K562 (cell line): ENCODE data around the gene RLIM. TPM values are rescaled to one million over a fixed set of nuclear protein-coding genes. Genes with fewer than 3 reads are reported as not detected.

Experiments used
- ATAC-seq: fragments of 200-7000 bp; cut with Tn5 transposase; 3 replicates; pipeline ENCODE4 v1.9.1; 2020; ENCODE audit warnings: moderate library complexity
- BruUV-seq: library from RNA; stranded (reverse); fragments of 400-500 nt; replicated peaks from 2 replicates; lab custom pipeline; 2021; lab: Mats Ljungman, UMichigan
- CTCF ChIA-PET: fragments of 300-600 bp; formaldehyde crosslinking; extraction: SDS; loops from one replicate; lab custom pipeline; 2021; ENCODE audit warnings: low intra/inter-chr PET ratio; lab: Yijun Ruan, JAX
- POLR2A ChIA-PET: fragments of 300-600, 350-650 bp; sonication (Branson Sonifier 250); formaldehyde crosslinking; extraction: SDS; loops from one replicate; lab custom pipeline; 2021; ENCODE audit warnings: antibody characterized with exemption, inconsistent platforms; lab: Yijun Ruan, JAX
- DNase-seq, 4 experiments: peaks; one replicate each; pipeline versions ENCODE4 v3.0.0 to v3.0.0-alpha.2; 2011 to 2018; ENCODE audit warnings: low spot score in 3 of 4, mixed read lengths in 3 of 4; ENCODE audit errors: extremely low read depth in 1 of 4
- FAIRE-seq: peaks from 2 replicates; lab custom pipeline; 2011; peaks lifted over from hg19 to GRCh38; lab: Jason Lieb, UNC
- H2AFZ ChIP-seq: 2 replicates; pipeline ENCODE4 v1.6.0; 2011; ENCODE audit warnings: low read depth, low read length, control low read depth, inconsistent platforms
- H3K27ac ChIP-seq: fragments of 200-600 bp; 3 replicates; pipeline ENCODE4 v1.8.0; 2011; ENCODE audit warnings: low read depth, mild to moderate bottlenecking, control low read depth, inconsistent platforms, low read length, moderate library complexity, mixed read lengths; ENCODE audit errors: extremely low read depth
- H3K27me3 ChIP-seq, 2 experiments: fragments of 300-600 bp in 1 of 2; 2 replicates in 1 of 2; 3 replicates in 1 of 2; pipeline versions ENCODE4 v1.6.0 to v1.8.0; 2011; ENCODE audit warnings: inconsistent platforms in 2 of 2, low read length in 2 of 2, mild to moderate bottlenecking in 1 of 2, mixed read lengths in 1 of 2, moderate library complexity in 1 of 2; ENCODE audit not compliant: control insufficient read depth in 2 of 2, insufficient read depth in 2 of 2
- H3K36me3 ChIP-seq: fragments of 300-600 bp; 3 replicates; pipeline ENCODE4 v1.8.0; 2011; ENCODE audit warnings: mild to moderate bottlenecking, low read length, inconsistent platforms; ENCODE audit not compliant: control insufficient read depth, insufficient read depth
- H3K4me1 ChIP-seq, 2 experiments: fragments of 200-600 bp in 1 of 2; replicated peaks in 1 of 2; 2 replicates in 1 of 2; 3 replicates in 1 of 2; pipeline versions ENCODE4 v1.5.1 to v1.8.0; 2011; ENCODE audit warnings: inconsistent platforms in 2 of 2, low read length in 2 of 2, mild to moderate bottlenecking in 1 of 2, mixed read lengths in 1 of 2, moderate library complexity in 1 of 2; ENCODE audit not compliant: control insufficient read depth in 2 of 2, insufficient read depth in 2 of 2
- H3K4me2 ChIP-seq: 2 replicates; pipeline ENCODE4 v1.6.1; 2011; ENCODE audit warnings: low read length, control low read depth, inconsistent platforms, mixed read lengths; ENCODE audit not compliant: insufficient read depth
- H3K4me3 ChIP-seq: fragments of 200-600 bp; sonication (generic), shearing (Covaris generic); 2 replicates; pipeline ENCODE4 v1.5.1; 2016; ENCODE audit warnings: control low read depth, inconsistent platforms
- H3K79me2 ChIP-seq: fragments of 200-600 bp; 3 replicates; pipeline ENCODE4 v1.8.0; 2011; ENCODE audit warnings: low read length, inconsistent platforms; ENCODE audit not compliant: control insufficient read depth, insufficient read depth
- H3K9ac ChIP-seq, 2 experiments: 2 replicates each; pipeline versions ENCODE4 v1.6.0 to v1.6.1; 2011; ENCODE audit warnings: low read depth in 2 of 2, low read length in 2 of 2, control low read depth in 1 of 2, inconsistent platforms in 1 of 2, mild to moderate bottlenecking in 1 of 2, mixed read lengths in 1 of 2; ENCODE audit not compliant: insufficient read depth in 1 of 2
- H3K9me1 ChIP-seq: one replicate; pipeline ENCODE4 v1.6.0; 2011; ENCODE audit warnings: inconsistent platforms, mild to moderate bottlenecking, low read length, moderate library complexity; ENCODE audit not compliant: control insufficient read depth, insufficient read depth
- H3K9me3 ChIP-seq: replicated peaks from 2 replicates; pipeline ENCODE4 v1.5.1; 2011; ENCODE audit warnings: low read depth, low read length, inconsistent platforms; ENCODE audit not compliant: control insufficient read depth, insufficient read depth
- H4K20me1 ChIP-seq: replicated peaks from 2 replicates; pipeline ENCODE4 v1.6.1; 2011; ENCODE audit warnings: low read length, inconsistent platforms, mixed read lengths; ENCODE audit not compliant: control insufficient read depth, insufficient read depth
- CHD4 ChIP-seq: fragments of 200-600 bp; sonication (generic); IDR thresholded peaks from 3 replicates; pipeline ENCODE4 v1.6.1; 2012; ENCODE audit warnings: low read depth, mild to moderate bottlenecking, mixed read lengths, low read length, inconsistent platforms; ENCODE audit not compliant: insufficient read depth, insufficient replicate concordance, poor library complexity, severe bottlenecking
- DIDO1 ChIP-seq: fragments of 450-650 bp; IDR thresholded peaks from 2 replicates; pipeline ENCODE4 v1.6.1; 2016; ENCODE audit warnings: low read depth, missing biosample characterization, missing genetic modification characterization
- FOSL1 ChIP-seq: fragments of 200-800 bp; sonication (Bioruptor generic); conservative IDR thresholded peaks from 2 replicates; pipeline ENCODE4 v1.6.1; 2016; ENCODE audit warnings: missing genetic modification characterization, missing compliant biosample characterization
- GTF2A2 ChIP-seq: IDR thresholded peaks from 2 replicates; pipeline ENCODE4 v1.6.1; 2016; ENCODE audit warnings: mild to moderate bottlenecking, missing genetic modification characterization, missing compliant biosample characterization
- ID3 ChIP-seq, 2 experiments: fragments of 250-450 bp in 1 of 2; fragments of 450-650 bp in 1 of 2; sonication (Bioruptor Pico) in 1 of 2; IDR thresholded peaks; 2 replicates each; pipeline versions ENCODE4 v1.6.1 to v1.8.0; 2016 to 2021; ENCODE audit warnings: mild to moderate bottlenecking in 2 of 2, moderate library complexity in 2 of 2, missing compliant biosample characterization in 1 of 2, missing genetic modification characterization in 1 of 2
- NCOR1 ChIP-seq: fragments of 450-650 bp; IDR thresholded peaks from 2 replicates; pipeline ENCODE4 v1.6.1; 2016; ENCODE audit warnings: mild to moderate bottlenecking, moderate library complexity
- NFYB ChIP-seq: IDR thresholded peaks from 2 replicates; pipeline ENCODE4 v1.6.1; 2011; ENCODE audit warnings: mild to moderate bottlenecking, moderate library complexity; ENCODE audit not compliant: insufficient read length; ENCODE audit errors: extremely low read depth
- PHB2 ChIP-seq: fragments of 450-650 bp; IDR thresholded peaks from 2 replicates; pipeline ENCODE4 v1.6.1; 2017; ENCODE audit warnings: low read depth
- RBBP5 ChIP-seq: fragments of 200-600 bp; sonication (generic); IDR thresholded peaks from 2 replicates; pipeline ENCODE4 v1.6.1; 2012; ENCODE audit warnings: borderline replicate concordance, mild to moderate bottlenecking, low read length, control low read depth, inconsistent platforms; ENCODE audit not compliant: insufficient read depth, poor library complexity, severe bottlenecking
- RBM34 ChIP-seq: fragments of 200-400 bp; formaldehyde crosslinking; IDR thresholded peaks from 2 replicates; pipeline ENCODE4 v1.6.1; 2018; ENCODE audit warnings: low read length, borderline replicate concordance; ENCODE audit not compliant: insufficient read depth
- SNRNP70 ChIP-seq: fragments of 200-400 bp; formaldehyde crosslinking; optimal IDR thresholded peaks from 2 replicates; pipeline ENCODE3; 2017; ENCODE audit warnings: low read depth, low read length
- YY1 ChIP-seq, 3 experiments: IDR thresholded peaks; 2 replicates each; pipeline ENCODE4 v1.6.1; 2011; ENCODE audit warnings: low read length in 2 of 3, mild to moderate bottlenecking in 2 of 3, moderate library complexity in 2 of 3, borderline replicate concordance in 1 of 3, control low read depth in 1 of 3, low read depth in 1 of 3; ENCODE audit not compliant: insufficient read depth in 3 of 3, insufficient replicate concordance in 2 of 3, control insufficient read depth in 1 of 3, insufficient read length in 1 of 3; ENCODE audit errors: extremely low read depth in 1 of 3
- ZBTB7A ChIP-seq: IDR thresholded peaks from 2 replicates; pipeline ENCODE4 v1.6.1; 2011; ENCODE audit warnings: low read depth, mild to moderate bottlenecking, low read length, moderate library complexity, borderline replicate concordance; ENCODE audit not compliant: control insufficient read depth
- ZNF140 ChIP-seq: fragments of 250-450 bp; sonication (Bioruptor Pico); IDR thresholded peaks from 2 replicates; pipeline ENCODE4 v1.8.0; 2021; ENCODE audit warnings: moderate library complexity, mild to moderate bottlenecking, inconsistent platforms
- ZNF174 ChIP-seq: fragments of 250-450 bp; sonication (Bioruptor Pico); IDR thresholded peaks from 2 replicates; pipeline ENCODE4 v1.4.0; 2020; ENCODE audit warnings: mild to moderate bottlenecking
- ZNF197 ChIP-seq: fragments of 200-800 bp; sonication (Bioruptor generic); IDR thresholded peaks from 2 replicates; pipeline ENCODE4 v1.6.1; 2016; ENCODE audit warnings: low read depth, missing genetic modification characterization, missing compliant biosample characterization
- ZNF347 ChIP-seq: fragments of 450-650 bp; formaldehyde crosslinking; IDR thresholded peaks from 2 replicates; pipeline ENCODE4 v1.4.0; 2020; ENCODE audit warnings: low read depth, mild to moderate bottlenecking, moderate library complexity
- ZNF655 ChIP-seq: fragments of 250-450 bp; sonication (Bioruptor Pico); IDR thresholded peaks from 2 replicates; pipeline ENCODE4 v1.5.0; 2021
- WGBS: fragments of 100-300 bp; shearing (Covaris generic); methylation state at CpG from one replicate; pipeline ENCODE4 v1.1.6; 2016; ENCODE audit warnings: low coverage, mixed read lengths; ENCODE audit not compliant: insufficient coverage; ENCODE audit errors: missing lambda C conversion rate; 5-methylcytosine and 5-hydroxymethylcytosine counted together
- in situ Hi-C: fragments of 300-500 bp; cut with MboI; formaldehyde crosslinking; loops from 4 replicates; pipeline ENCODE4 v1.15.0; 2018; ENCODE audit warnings: inconsistent platforms, mixed read lengths
- intact Hi-C: fragments of 100-400 bp; cut with micrococcal nuclease; formaldehyde crosslinking; loops from 2 replicates; pipeline ENCODE4 v1.14.2; 2022
- polyA plus RNA-seq, 8 experiments: library from polyadenylated mRNA; depleted of rRNA in 4 of 8; stranded (reverse) in 5 of 8; unstranded in 3 of 8; fragments of >200 nt; fragmentation: Nextera tagmentation in 2 of 8; fragmentation: Illumina TruSeq in 1 of 8; extraction: Ambion mirVana in 2 of 8; extraction: Trizol in 1 of 8; gene quantifications; 2 replicates each; pipeline versions ENCODE4 v1.2.1 to v1.2.3, GENCODE V29; 2011 to 2014; ENCODE audit warnings: inconsistent platforms in 1 of 8, missing spikeins in 1 of 8
- total RNA-seq, 7 experiments: library from RNA; depleted of rRNA in 6 of 7; stranded (reverse); fragments of >200 nt in 6 of 7; fragmentation: Illumina TruSeq in 2 of 7; extraction: Trizol in 2 of 7; gene quantifications; 2 replicates each; pipeline versions ENCODE4 v1.2.1 to v1.2.3, GENCODE V29; 2011 to 2021; ENCODE audit warnings: low replicate concordance in 1 of 7

Gene RLIM
- total and polyA plus RNA-seq, 9 of the 15 experiments (the other 6 are each of a cell fraction or from before 2014, with no cell fraction given): 4.2 to 31.4 (median 14.9) TPM

GRCh38 chrX:74602142-74602541 lies 12.3 kb downstream of the RLIM start:
- H3K9me1 ChIP-seq: no peaks in the 10 kb centered on the region
- H3K9ac ChIP-seq: no peak overlapping the region
- no peaks in the 10 kb centered on the region for H3K9me3 ChIP-seq
- H3K4me1 ChIP-seq: no peaks in the 10 kb centered on the region
- ChIA-PET CTCF (no interaction called here), POLR2A (interaction anchor here (1.2 kb wide), 1 partner anchor 12 kb away, joined by 3 read pairs; the partner anchor contains the start of gene RLIM)
- TF ChIP-seq ZNF140 (CRISPR knock-in tag) (no peak), ZBTB7A (no peak), RBM34 (no peak), ID3 (CRISPR knock-in tag; IDR thresholded peaks at IDR 0.05) (no peak), ID3 (tag; IDR thresholded peaks at IDR 0.05) (no peak), FOSL1 (no peak), ZNF347 (CRISPR knock-in tag) (no peak), PHB2 (no peak), NFYB (no peak), ZNF174 (CRISPR knock-in tag) (no peak), CHD4 (no peak), DIDO1 (tag) (no peak), SNRNP70 (no peak), ZNF197 (no peak), YY1 (IDR thresholded peaks at IDR 0.05; ENCODE audit: borderline replicate concordance in 1 of 3, control insufficient read depth in 1 of 3, extremely low read depth in 1 of 3, insufficient read depth in 3 of 3, insufficient read length in 1 of 3, insufficient replicate concordance in 2 of 3, low read depth in 1 of 3, low read length in 2 of 3) (no peak), ZNF655 (no peak), NCOR1 (no peak), RBBP5 (no peak), GTF2A2 (tag) (no peak)
- no peaks in the 10 kb centered on the region; the same call in 1 of the 2 replicates for H4K20me1 ChIP-seq
- no peak overlapping the region for H3K4me2 ChIP-seq
- peaks cover 84% of the 10 kb centered on the region for H3K79me2 ChIP-seq
- BruUV-seq: no TSS peak
- ATAC-seq: no peak
- no peak overlapping the region for H3K4me3 ChIP-seq
- peaks cover 15% of the 10 kb centered on the region; the same call in 1 of the 3 replicates for H3K36me3 ChIP-seq
- intact Hi-C loops (no loop called here), in situ Hi-C loops (no loop called here)
- WGBS: 45% methylated on average over 6 of the region's 8 CpGs
- H3K27ac ChIP-seq: no peak overlapping the region
- no peak for DNase-seq
- H3K27me3 ChIP-seq: no peaks in the 10 kb centered on the region
- H2AFZ ChIP-seq: no peak overlapping the region
- FAIRE-seq: no peak
